Loucy (cell line): Measurements from ENCODE around the gene KCTD11.

Experiments used
- H2AFZ ChIP-seq: fragments of 200-600 bp; sonication (generic); 2 replicates; pipeline ENCODE4 v1.6.0; 2016; ENCODE audit warnings: antibody characterized with exemption, mild to moderate bottlenecking, low read length, moderate library complexity
- H3F3A ChIP-seq: fragments of 200-600 bp; 2 replicates; pipeline ENCODE4 v1.6.0; 2016; ENCODE audit warnings: antibody characterized with exemption, low read depth, mild to moderate bottlenecking
- H3K27me3 ChIP-seq: fragments of 200-600 bp; sonication (generic); 2 replicates; pipeline ENCODE4 v1.6.1; 2014; ENCODE audit warnings: low read length, mild to moderate bottlenecking; ENCODE audit not compliant: insufficient read depth, poor library complexity, severe bottlenecking
- H3K36me3 ChIP-seq: fragments of 200-600 bp; sonication (generic); 2 replicates; pipeline ENCODE4 v1.6.1; 2016; ENCODE audit warnings: low read length; ENCODE audit not compliant: insufficient read depth
- H3K4me1 ChIP-seq: fragments of 200-600 bp; sonication (generic); 2 replicates; pipeline ENCODE4 v1.5.1; 2014; ENCODE audit warnings: low read length, mild to moderate bottlenecking; ENCODE audit not compliant: insufficient read depth, poor library complexity, severe bottlenecking
- H3K4me2 ChIP-seq: fragments of 200-600 bp; sonication (generic); 2 replicates; pipeline ENCODE4 v1.6.0; 2014; ENCODE audit warnings: antibody characterized with exemption, low read length, low read depth, mild to moderate bottlenecking; ENCODE audit not compliant: poor library complexity, severe bottlenecking
- H3K4me3 ChIP-seq: fragments of 200-600 bp; sonication (generic); 2 replicates; pipeline ENCODE4 v1.5.1; 2014; ENCODE audit warnings: low read length, mild to moderate bottlenecking, mixed read lengths; ENCODE audit not compliant: poor library complexity, severe bottlenecking
- H3K79me2 ChIP-seq: fragments of 200-600 bp; sonication (generic); 2 replicates; pipeline ENCODE4 v1.6.1; 2014; ENCODE audit warnings: low read length; ENCODE audit not compliant: insufficient read depth
- H3K9ac ChIP-seq: fragments of 200-600 bp; sonication (generic); 2 replicates; pipeline ENCODE4 v1.6.0; 2014; ENCODE audit warnings: mild to moderate bottlenecking, low read depth, low read length, moderate library complexity; ENCODE audit not compliant: poor library complexity, severe bottlenecking
- H3K9me2 ChIP-seq: fragments of 200-600 bp; sonication (generic); replicated peaks from 2 replicates; pipeline ENCODE4 v1.6.1; 2016; ENCODE audit warnings: low read depth, low read length, mixed read lengths
- H3K9me3 ChIP-seq: fragments of 200-600 bp; sonication (generic); 2 replicates; pipeline ENCODE4 v1.6.1; 2014; ENCODE audit warnings: mild to moderate bottlenecking, antibody characterized with exemption, low read length, low read depth; ENCODE audit not compliant: insufficient read depth
- H4K20me1 ChIP-seq: fragments of 200-600 bp; sonication (generic); 2 replicates; pipeline ENCODE4 v1.6.0; 2014; ENCODE audit warnings: antibody characterized with exemption, low read length, mild to moderate bottlenecking; ENCODE audit not compliant: insufficient read depth, poor library complexity, severe bottlenecking
- EZH2phosphoT487 ChIP-seq: fragments of 200-600 bp; IDR thresholded peaks from 2 replicates; pipeline ENCODE4 v1.6.1; 2018; ENCODE audit warnings: antibody characterized with exemption, mild to moderate bottlenecking, moderate library complexity, borderline replicate concordance
- TF ChIP-seq, protein P1 (sequence below): fragments of 200-600 bp; sonication (generic); conservative IDR thresholded peaks from 2 replicates; pipeline ENCODE4 v1.5.1; 2014; ENCODE audit warnings: mild to moderate bottlenecking, antibody characterized with exemption, low read length

KCTD11 gene

DNA sequence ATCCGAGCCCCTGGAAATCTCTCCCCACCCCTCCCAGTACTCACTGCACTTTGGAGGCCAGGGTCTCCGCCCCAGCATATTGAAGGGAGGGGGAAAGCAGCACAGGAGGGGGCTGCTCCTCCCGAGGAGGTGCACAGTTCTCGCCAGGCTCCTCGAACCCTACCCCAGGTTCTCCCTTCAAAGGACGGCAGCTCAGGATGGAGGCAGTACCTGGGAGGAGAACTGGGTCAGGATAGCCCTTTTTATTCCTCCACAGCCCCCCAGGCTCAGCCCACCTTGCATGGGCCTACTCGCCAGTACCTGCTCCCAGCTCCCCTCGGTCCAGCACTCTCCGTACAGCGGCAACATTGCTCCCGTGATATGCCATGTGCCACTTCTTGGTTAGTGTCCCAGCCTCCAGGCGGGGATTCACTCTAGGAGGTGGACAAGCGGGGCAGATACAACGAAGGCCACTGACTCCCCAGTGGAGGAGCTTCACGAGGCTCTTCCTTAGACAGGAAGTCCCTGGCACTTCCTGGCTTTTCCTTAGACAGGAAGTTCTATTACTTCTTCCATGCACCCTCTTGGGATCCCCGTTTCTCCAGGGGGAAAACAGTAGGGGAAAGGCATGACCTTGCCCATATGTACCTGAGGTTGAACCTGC is 34.7 kb upstream of the KCTD11 start:
- Histone ChIP-seq H3K4me2 (no peak overlapping the region), H3K4me1 (peaks cover 22% of the 10 kb centered on the region), H4K20me1 (peaks cover 23% of the 10 kb centered on the region), H3K9ac (no peak overlapping the region), H3K36me3 (peaks cover 41% of the 10 kb centered on the region; the same call in 1 of the 2 replicates), H3K9me3 (no peaks in the 10 kb centered on the region), H3K79me2 (peaks cover 25% of the 10 kb centered on the region; the same call in 1 of the 2 replicates), H3K9me2 (no peaks in the 10 kb centered on the region), H3K27me3 (no peaks in the 10 kb centered on the region), H2AFZ (no peak overlapping the region), H3K4me3 (no peak overlapping the region), H3F3A (peaks cover 7% of the 10 kb centered on the region)
- TF ChIP-seq, protein P1, sequence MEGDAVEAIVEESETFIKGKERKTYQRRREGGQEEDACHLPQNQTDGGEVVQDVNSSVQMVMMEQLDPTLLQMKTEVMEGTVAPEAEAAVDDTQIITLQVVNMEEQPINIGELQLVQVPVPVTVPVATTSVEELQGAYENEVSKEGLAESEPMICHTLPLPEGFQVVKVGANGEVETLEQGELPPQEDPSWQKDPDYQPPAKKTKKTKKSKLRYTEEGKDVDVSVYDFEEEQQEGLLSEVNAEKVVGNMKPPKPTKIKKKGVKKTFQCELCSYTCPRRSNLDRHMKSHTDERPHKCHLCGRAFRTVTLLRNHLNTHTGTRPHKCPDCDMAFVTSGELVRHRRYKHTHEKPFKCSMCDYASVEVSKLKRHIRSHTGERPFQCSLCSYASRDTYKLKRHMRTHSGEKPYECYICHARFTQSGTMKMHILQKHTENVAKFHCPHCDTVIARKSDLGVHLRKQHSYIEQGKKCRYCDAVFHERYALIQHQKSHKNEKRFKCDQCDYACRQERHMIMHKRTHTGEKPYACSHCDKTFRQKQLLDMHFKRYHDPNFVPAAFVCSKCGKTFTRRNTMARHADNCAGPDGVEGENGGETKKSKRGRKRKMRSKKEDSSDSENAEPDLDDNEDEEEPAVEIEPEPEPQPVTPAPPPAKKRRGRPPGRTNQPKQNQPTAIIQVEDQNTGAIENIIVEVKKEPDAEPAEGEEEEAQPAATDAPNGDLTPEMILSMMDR = no peak
- no peak for TF ChIP-seq EZH2phosphoT487

DNA sequence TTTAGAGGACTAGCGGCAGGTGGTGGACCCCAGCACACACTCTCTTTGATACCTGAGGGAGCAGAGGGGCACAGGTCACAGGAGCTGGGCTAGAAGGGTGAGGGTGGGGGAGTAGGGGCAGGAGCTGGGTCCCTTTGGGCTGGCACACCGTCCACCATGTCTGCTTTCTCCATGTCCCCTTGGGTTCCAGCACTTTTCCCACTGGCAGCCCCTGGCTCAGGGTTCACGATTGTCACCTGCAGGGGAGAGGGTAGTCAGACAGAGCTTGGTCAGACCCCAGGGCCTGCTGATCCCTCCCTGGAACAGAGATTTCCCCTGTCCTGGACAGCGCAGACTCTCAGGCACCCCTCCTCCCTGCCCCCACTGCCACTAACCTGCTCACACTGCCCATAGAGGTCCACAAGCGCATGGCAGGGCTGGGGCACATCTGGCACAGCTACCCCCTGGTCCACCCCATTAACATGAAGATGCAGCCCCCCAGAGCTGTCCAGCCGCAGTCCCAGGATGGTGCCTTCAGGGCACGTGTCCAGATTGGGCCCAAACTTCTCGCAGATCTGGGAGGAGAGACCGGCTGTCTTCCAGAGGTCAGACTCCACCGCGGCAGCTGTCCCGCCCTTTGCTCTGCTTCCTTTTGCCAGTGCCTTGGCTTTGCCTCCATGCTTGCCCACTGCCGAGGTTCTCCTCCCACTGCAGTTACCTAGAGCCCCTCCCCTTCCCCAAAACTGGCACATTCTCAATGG is 33.7 kb upstream of the KCTD11 start:
- Histone ChIP-seq H3K9ac (no peak overlapping the region), H3K27me3 (no peaks in the 10 kb centered on the region), H3K36me3 (peaks cover 41% of the 10 kb centered on the region; the same call in 1 of the 2 replicates), H3K9me3 (no peaks in the 10 kb centered on the region), H4K20me1 (peaks cover 13% of the 10 kb centered on the region), H3K4me2 (no peak overlapping the region), H3K9me2 (no peaks in the 10 kb centered on the region), H3K4me3 (no peak overlapping the region), H2AFZ (no peak overlapping the region), H3F3A (peaks cover 7% of the 10 kb centered on the region), H3K4me1 (peaks cover 22% of the 10 kb centered on the region), H3K79me2 (peaks cover 15% of the 10 kb centered on the region; the same call in 1 of the 2 replicates)
- TF ChIP-seq, protein P1 = no peak
- TF ChIP-seq EZH2phosphoT487 = no peak

DNA sequence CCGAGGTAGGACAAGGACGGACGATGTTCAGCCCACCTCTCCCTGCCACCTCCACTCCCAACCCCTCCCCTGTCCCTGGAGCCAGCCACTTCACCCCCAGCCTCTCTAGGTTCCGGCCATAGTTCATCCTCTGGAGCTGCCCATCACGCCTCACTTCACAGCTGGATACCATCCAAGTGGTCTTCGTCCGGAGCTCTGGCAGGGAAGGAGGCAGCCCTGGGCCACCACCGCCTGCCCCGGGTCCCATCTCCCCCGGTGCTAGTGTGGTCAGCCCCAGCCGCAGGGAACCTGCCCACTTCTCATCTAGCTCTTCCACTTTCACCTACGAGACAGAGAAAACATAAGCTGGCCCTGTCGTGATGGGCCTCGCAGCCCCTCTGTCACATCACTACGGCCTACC is 30.5 kb upstream of the KCTD11 start:
- H3F3A ChIP-seq = peaks cover under 1% of the 10 kb centered on the region; the same call in 1 of the 2 replicates
- H3K79me2 ChIP-seq = no peaks in the 10 kb centered on the region; the same call in 1 of the 2 replicates
- no peaks in the 10 kb centered on the region for H3K4me1 ChIP-seq
- H3K9me2 ChIP-seq = no peaks in the 10 kb centered on the region
- no peak overlapping the region for H3K4me3 ChIP-seq
- no peaks in the 10 kb centered on the region for H4K20me1 ChIP-seq
- no peak overlapping the region for H3K4me2 ChIP-seq
- H3K27me3 ChIP-seq = no peaks in the 10 kb centered on the region
- peaks cover 42% of the 10 kb centered on the region; the same call in 1 of the 2 replicates for H3K36me3 ChIP-seq
- H3K9me3 ChIP-seq = no peaks in the 10 kb centered on the region
- TF ChIP-seq EZH2phosphoT487 = no peak
- TF ChIP-seq, protein P1 = no peak
- no peak overlapping the region for H2AFZ ChIP-seq
- no peak overlapping the region for H3K9ac ChIP-seq
